Small intestine (tissue), 7 donors: ENCODE data around the gene LDB2. TPM values are rescaled to one million over a fixed set of nuclear protein-coding genes. Genes with fewer than 3 reads are reported as not detected.

Experiments
- DNase-seq, 2 donors: peaks; one replicate each; pipeline versions ENCODE4 v3.0.0 to v3.0.0-alpha.2; 2013
- FAIRE-seq: peaks from 2 replicates; lab custom pipeline; 2012; peaks lifted over from hg19 to GRCh38; lab: Jason Lieb, UNC
- H3K27ac ChIP-seq, 3 donors: one replicate each; pipeline ENCODE4 v1.5.1; 2013; ENCODE audit warnings: low read length in 2 of 3, mild to moderate bottlenecking in 2 of 3, control low read depth in 1 of 3, inconsistent platforms in 1 of 3, low read depth in 1 of 3, moderate library complexity in 1 of 3
- H3K27me3 ChIP-seq, 3 donors: one replicate each; pipeline ENCODE4 v1.6.1; 2013; ENCODE audit warnings: low read length in 3 of 3, inconsistent platforms in 1 of 3; ENCODE audit not compliant: control insufficient read depth in 3 of 3, insufficient read depth in 3 of 3
- H3K36me3 ChIP-seq, 3 donors: one replicate each; pipeline ENCODE4 v1.6.1; 2013; ENCODE audit warnings: low read length in 3 of 3, inconsistent platforms in 1 of 3, low read depth in 1 of 3, mild to moderate bottlenecking in 1 of 3, moderate library complexity in 1 of 3; ENCODE audit not compliant: control insufficient read depth in 3 of 3, insufficient read depth in 2 of 3
- H3K4me1 ChIP-seq, 3 donors: one replicate each; pipeline ENCODE4 v1.6.1; 2013; ENCODE audit warnings: low read length in 2 of 3, inconsistent platforms in 1 of 3, low read depth in 1 of 3, mild to moderate bottlenecking in 1 of 3, moderate library complexity in 1 of 3; ENCODE audit not compliant: control insufficient read depth in 3 of 3, insufficient read depth in 2 of 3
- H3K4me3 ChIP-seq, 3 donors: one replicate each; pipeline ENCODE4 v1.5.1; 2013; ENCODE audit warnings: low read length in 3 of 3, control low read depth in 1 of 3, inconsistent platforms in 1 of 3, low read depth in 1 of 3, mild to moderate bottlenecking in 1 of 3, moderate library complexity in 1 of 3
- H3K9me3 ChIP-seq, 2 donors: one replicate each; pipeline ENCODE4 v1.6.1; 2013; ENCODE audit warnings: low read depth in 1 of 2, low read length in 1 of 2; ENCODE audit not compliant: control insufficient read depth in 2 of 2, insufficient read depth in 1 of 2
- WGBS, 3 donors: extraction: QIAGEN DNeasy Blood & Tissue Kit; methylation state at CpG; one replicate each; pipeline ENCODE4 v1.1.7; 2013; 5-methylcytosine and 5-hydroxymethylcytosine counted together
- polyA plus RNA-seq, 4 donors: library from polyadenylated mRNA; stranded (reverse) in 3 of 4; unstranded in 1 of 4; fragments of 200-250 nt in 3 of 4; fragments of 120-200 nt in 1 of 4; gene quantifications; one replicate each; pipeline versions ENCODE4 v1.2.1 to v1.2.3, GENCODE V29; 2013
- donor health status: healthy with polysubstance abuse.
- donor health status: control.
- donor health status: control.
- donor health status: Bipolar disorder and iron deficiency.
- donor health status: healthy.

LDB2 gene
- polyA plus RNA-seq, 4 donors = 1.1 to 19.2 (median 6.6) TPM

DNA sequence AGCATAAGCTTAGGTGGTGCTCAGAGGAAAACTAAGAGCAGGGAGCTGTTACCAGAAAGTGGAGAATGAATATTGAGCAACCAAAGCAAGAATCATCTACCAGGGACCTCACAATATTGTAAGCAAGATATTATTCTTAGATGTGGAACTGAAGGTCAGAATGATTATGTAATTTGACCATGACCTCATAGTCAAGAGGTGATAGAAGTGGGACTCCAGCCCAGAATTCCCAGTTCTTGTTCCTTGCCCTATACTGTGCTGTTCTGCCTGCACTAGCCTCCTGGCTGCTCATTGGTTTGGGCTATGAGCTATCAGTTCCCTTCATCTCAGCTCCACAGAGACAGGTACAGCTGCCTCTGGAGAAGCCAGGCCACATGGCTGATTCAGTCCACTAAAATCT is 229.4 kb downstream of the LDB2 start:
- Histone ChIP-seq H3K27me3 (no peaks in the 10 kb centered on the region), H3K27ac (no peak overlapping the region), H3K9me3 (no peaks in the 10 kb centered on the region), H3K36me3 (no peaks in the 10 kb centered on the region), H3K4me1 (no peaks in the 10 kb centered on the region), H3K4me3 (no peak overlapping the region)
- DNase-seq = no peak
- no peak for FAIRE-seq

GRCh38 chr4:16668488-16668887 is 230.0 kb downstream of the LDB2 start:
- 72 to 81% (median 75%) methylated on average over 1 of the region's 1 CpG for WGBS, 3 donors

GRCh38 chr4:16667464-16667863 is 231.0 kb downstream of the LDB2 start:
- FAIRE-seq = no peak
- WGBS, 3 donors = 68 to 81% (median 77%) methylated on average over 3 of the region's 3 CpGs
- no peak for DNase-seq
- Histone ChIP-seq H3K4me1 (no peaks in the 10 kb centered on the region), H3K27me3 (no peaks in the 10 kb centered on the region), H3K9me3 (no peaks in the 10 kb centered on the region), H3K4me3 (no peak overlapping the region), H3K27ac (no peak overlapping the region), H3K36me3 (no peaks in the 10 kb centered on the region)

More at GRCh38 chr4:16668488-16668887, 230.0 kb downstream of the LDB2 start:
- Histone ChIP-seq H3K27ac (no peak overlapping the region), H3K4me1 (no peaks in the 10 kb centered on the region), H3K9me3 (no peaks in the 10 kb centered on the region), H3K4me3 (no peak overlapping the region), H3K27me3 (no peaks in the 10 kb centered on the region), H3K36me3 (no peaks in the 10 kb centered on the region)
- FAIRE-seq = no peak
- DNase-seq = no peak

DNA sequence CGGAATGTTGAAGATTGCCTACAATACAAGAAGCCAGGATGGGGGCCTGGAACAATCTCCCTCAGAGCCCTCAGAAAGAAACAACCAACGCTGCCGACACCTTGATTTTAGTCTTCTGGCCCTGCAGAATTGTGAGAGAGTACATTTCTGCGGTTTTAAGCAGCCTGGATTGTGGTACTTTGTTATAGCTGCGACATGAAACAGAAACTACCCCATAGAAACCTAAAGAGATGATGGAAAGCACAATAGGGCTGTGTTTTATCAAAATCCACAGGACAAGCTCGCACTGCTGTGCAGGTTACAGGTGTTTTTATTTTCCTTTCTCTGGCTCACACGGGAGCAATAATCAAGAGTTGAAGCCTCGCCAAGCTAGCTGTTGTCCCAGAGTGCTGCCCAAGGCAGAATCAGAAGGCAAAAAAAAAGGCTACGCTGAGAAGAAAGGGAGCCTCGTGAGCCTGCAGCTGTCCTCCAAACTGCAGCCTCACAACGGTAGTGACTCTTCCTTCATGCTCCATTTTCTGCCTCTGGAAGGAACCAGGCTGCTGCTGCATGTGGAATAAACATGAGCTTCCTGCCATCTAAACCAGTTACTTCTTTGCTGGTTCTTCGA is 232.4 kb downstream of the LDB2 start:
- Histone ChIP-seq H3K9me3 (no peaks in the 10 kb centered on the region), H3K36me3 (no peaks in the 10 kb centered on the region), H3K27ac (no peak overlapping the region), H3K27me3 (no peaks in the 10 kb centered on the region), H3K4me3 (no peak overlapping the region), H3K4me1 (no peaks in the 10 kb centered on the region)
- FAIRE-seq (no peak), DNase-seq (no peak)
- 64 to 79% (median 71%) methylated on average over 12 of the region's 12 CpGs for WGBS, 3 donors

GRCh38 chr4:16663732-16664131 is 234.7 kb downstream of the LDB2 start:
- Histone ChIP-seq H3K4me3 (no peak overlapping the region), H3K4me1 (no peaks in the 10 kb centered on the region), H3K9me3 (no peaks in the 10 kb centered on the region), H3K27me3 (no peaks in the 10 kb centered on the region), H3K36me3 (no peaks in the 10 kb centered on the region), H3K27ac (no peak overlapping the region)
- DNase-seq = no peak
- FAIRE-seq = no peak

DNA sequence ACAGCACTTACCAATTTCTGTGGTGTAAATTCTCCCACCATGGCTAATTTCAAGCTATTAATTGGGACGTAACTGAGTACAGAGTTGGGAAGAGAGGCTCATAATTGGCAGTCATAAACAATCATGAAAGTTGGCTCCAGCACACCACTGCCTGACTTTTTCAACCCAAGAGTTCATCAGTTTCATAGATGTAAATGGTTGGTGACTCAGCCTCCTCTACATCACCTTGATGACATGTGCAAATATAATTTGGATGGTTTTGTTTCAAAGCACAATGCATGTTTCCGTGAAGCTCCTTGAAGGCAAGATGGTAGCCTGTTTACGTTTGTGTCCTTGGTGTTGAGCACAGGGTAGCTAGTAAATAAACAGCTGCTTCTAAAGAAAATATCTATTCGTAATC is 235.1 kb downstream of the LDB2 start:
- H3K27ac ChIP-seq = no peak overlapping the region
- no peak for DNase-seq
- FAIRE-seq = no peak
- H3K27me3 ChIP-seq = no peaks in the 10 kb centered on the region
- H3K36me3 ChIP-seq = no peaks in the 10 kb centered on the region
- no peaks in the 10 kb centered on the region for H3K4me1 ChIP-seq
- WGBS, 3 donors = 82 to 86% (median 84%) methylated on average over 4 of the region's 4 CpGs
- H3K9me3 ChIP-seq = no peaks in the 10 kb centered on the region
- H3K4me3 ChIP-seq = no peak overlapping the region

DNA sequence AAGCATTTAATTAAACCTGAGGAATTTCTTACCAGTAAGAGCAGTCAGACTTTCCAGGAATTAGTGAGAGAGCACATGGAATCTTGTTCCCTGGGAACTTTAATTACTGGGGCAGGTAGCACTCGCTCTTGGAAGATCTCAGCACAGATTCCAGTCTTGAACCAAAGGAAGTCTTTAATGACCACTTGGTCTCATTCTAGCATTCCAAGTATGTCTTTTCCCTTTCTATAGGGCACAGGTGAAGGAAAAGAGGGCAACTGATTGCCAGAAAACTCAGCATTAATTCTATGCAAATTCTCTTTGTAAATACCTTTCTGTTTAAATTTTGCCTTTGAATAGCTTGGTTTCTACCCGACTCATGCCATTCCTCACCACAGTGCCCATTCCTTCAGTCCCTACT is 236.6 kb downstream of the LDB2 start:
- 62 to 88% (median 67%) methylated on average over 2 of the region's 2 CpGs for WGBS, 3 donors

GRCh38 chr4:16660656-16661055 is 237.8 kb downstream of the LDB2 start:
- FAIRE-seq (no peak), DNase-seq (no peak)
- WGBS, 3 donors = 91 to 98% (median 96%) methylated on average over 2 of the region's 2 CpGs
- no peaks in the 10 kb centered on the region for H3K4me1 ChIP-seq
- no peak overlapping the region for H3K4me3 ChIP-seq
- H3K36me3 ChIP-seq = no peaks in the 10 kb centered on the region
- no peaks in the 10 kb centered on the region for H3K27me3 ChIP-seq
- H3K9me3 ChIP-seq = no peaks in the 10 kb centered on the region
- no peak overlapping the region for H3K27ac ChIP-seq

More for the DNA sequence above, 236.6 kb downstream of the LDB2 start:
- DNase-seq = no peak
- H3K9me3 ChIP-seq = no peaks in the 10 kb centered on the region
- no peak overlapping the region for H3K4me3 ChIP-seq
- no peaks in the 10 kb centered on the region for H3K4me1 ChIP-seq
- no peaks in the 10 kb centered on the region for H3K36me3 ChIP-seq
- no peak for FAIRE-seq
- H3K27ac ChIP-seq = no peak overlapping the region
- H3K27me3 ChIP-seq = no peaks in the 10 kb centered on the region

DNA sequence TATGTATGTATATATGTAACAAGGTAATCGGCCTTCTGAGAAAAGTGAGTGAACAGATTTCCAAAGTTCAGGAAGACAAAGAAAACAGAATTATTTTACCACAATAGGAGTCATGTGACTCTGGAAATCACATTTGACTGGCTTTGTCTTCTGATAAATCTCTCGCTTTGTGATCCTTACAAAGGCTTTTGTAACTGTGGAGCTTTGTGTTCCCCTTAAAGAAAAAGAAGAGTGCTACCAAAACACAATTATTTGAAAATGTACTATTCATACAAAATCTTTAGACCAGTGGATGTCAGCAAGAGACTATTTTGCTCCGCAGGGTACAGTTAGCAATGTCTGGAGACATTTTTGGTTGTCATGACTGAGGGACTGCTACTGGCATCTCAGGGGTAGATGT is 238.8 kb downstream of the LDB2 start:
- 86 to 90% (median 87%) methylated on average over 3 of the region's 3 CpGs for WGBS, 3 donors
- Histone ChIP-seq H3K9me3 (no peaks in the 10 kb centered on the region), H3K27me3 (no peaks in the 10 kb centered on the region), H3K4me1 (no peaks in the 10 kb centered on the region), H3K27ac (no peak overlapping the region), H3K36me3 (no peaks in the 10 kb centered on the region), H3K4me3 (no peak overlapping the region)
- FAIRE-seq (no peak), DNase-seq (no peak)
